ENCODE results near the gene ASB13.

DNA sequence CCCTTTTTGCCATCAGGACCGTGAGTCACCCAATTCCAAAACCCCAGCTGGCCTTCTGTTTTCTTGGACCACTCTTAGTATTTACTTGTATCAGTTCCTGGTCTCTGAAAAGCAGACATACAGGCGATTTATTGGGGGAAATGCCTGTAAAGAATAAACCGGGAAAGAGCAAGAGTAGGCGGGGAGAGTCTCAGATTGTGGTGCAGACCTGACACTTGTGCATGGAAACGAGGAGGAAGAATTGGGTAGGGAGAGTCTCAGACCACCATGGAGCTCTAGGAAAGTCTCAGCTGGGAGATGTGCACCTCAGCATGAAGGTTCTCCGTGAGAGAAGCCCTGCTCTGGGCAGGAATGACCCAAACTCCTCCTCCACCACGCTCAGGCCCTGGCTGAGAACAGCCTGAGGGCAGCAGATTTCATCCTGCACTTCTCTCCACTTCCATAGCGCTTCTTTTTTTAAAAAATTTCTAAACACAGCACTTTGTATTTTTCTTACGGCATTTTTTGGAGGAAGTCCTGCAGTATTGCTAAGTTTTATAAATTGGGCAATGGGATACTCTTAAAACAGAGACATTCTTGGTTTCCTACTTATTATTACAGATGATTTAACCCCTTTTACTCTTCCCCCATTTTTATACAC lies 12.1 kb upstream of the ASB13 start:
- TF ChIP-seq POLR2A (IDR thresholded peaks at IDR 0.05; ENCODE audit: insufficient read depth in 1 of 2, low read depth in 2 of 2, low read length in 2 of 2) (no peak), YY1 (IDR thresholded peaks at IDR 0.05; ENCODE audit: insufficient read depth, insufficient replicate concordance, low read depth, low read length) (no peak), ZNF205 (CRISPR knock-in tag; IDR thresholded peaks at IDR 0.05) (no peak), CC2D1A (CRISPR knock-in tag; IDR thresholded peaks at IDR 0.05) (no peak), NFATC3 (CRISPR knock-in tag; IDR thresholded peaks at IDR 0.05) (no peak), ZNF563 (CRISPR knock-in tag; IDR thresholded peaks at IDR 0.05) (no peak), CTCF (CRISPR knock-in tag; IDR thresholded peaks at IDR 0.05) (no peak)
